ENCODE measurements around the gene NLRP8. TPM values are rescaled to one million over a fixed set of nuclear protein-coding genes. Genes with fewer than 3 reads are reported as not detected.

The NLRP8 gene
- total RNA-seq = not detected
- not detected for polyA plus RNA-seq

GRCh38 chr19:55947532-55947931, at the start of gene NLRP8:
TSS of gene NLRP8 (plus strand) at chr19:55947832.
- Mint-ChIP-seq H3K4me3 (no peak within 1 kb of the TSS), H3K27me3 (peaks cover 3 to 8% of the 10 kb centered on the region in 2 donors), H3K4me1 (no peaks in the 10 kb centered on the region), H3K9me3 (peaks cover 0 to 28% (median 11%) of the 10 kb centered on the region in 8 donors), H3K36me3 (no peaks in the 10 kb centered on the region), H3K27ac (no peak within 1 kb of the TSS)
- no peak within 1 kb of the TSS for H3K27ac ChIP-seq (ENCODE audit: low read depth, low read length)
- H3K9me3 ChIP-seq (ENCODE audit: control insufficient read depth in 1 of 2, low read length in 2 of 2) = no peaks in the 10 kb centered on the region
- no peaks in the 10 kb centered on the region for H3K36me3 ChIP-seq (ENCODE audit: insufficient read depth, low read length)
- no peak for DNase-seq
- CTCF ChIA-PET (ENCODE audit: partially characterized antibody) = no interaction called here
- POLR2A ChIA-PET (ENCODE audit: partially characterized antibody) = no interaction called here
- intact Hi-C loops (cut with micrococcal nuclease) = no loop called here
- H3K27me3 ChIP-seq (ENCODE audit: insufficient read depth, low read length) = no peaks in the 10 kb centered on the region
- H3K4me3 ChIP-seq (ENCODE audit: low read length in 2 of 2) = no peak within 1 kb of the TSS
- no peaks in the 10 kb centered on the region for H3K4me1 ChIP-seq (ENCODE audit: insufficient read depth, low read length)

GRCh38 chr19:55898911-55899310, 48.7 kb upstream of the NLRP8 start:
- H3K4me1 ChIP-seq (ENCODE audit: insufficient read depth, low read length) = no peaks in the 10 kb centered on the region
- H3K4me1 Mint-ChIP-seq = no peaks in the 10 kb centered on the region
- H3K36me3 Mint-ChIP-seq = no peaks in the 10 kb centered on the region
- H3K27me3 ChIP-seq (ENCODE audit: insufficient read depth, low read length) = no peaks in the 10 kb centered on the region
- H3K36me3 ChIP-seq (ENCODE audit: insufficient read depth, low read length) = no peaks in the 10 kb centered on the region
- no peak overlapping the region for H3K4me3 Mint-ChIP-seq
- H3K4me3 ChIP-seq (ENCODE audit: low read length in 2 of 2) = no peak overlapping the region
- H3K27me3 Mint-ChIP-seq = peaks cover 2 to 5% of the 10 kb centered on the region in 2 donors
- intact Hi-C loops (cut with micrococcal nuclease) = no loop called here
- no peak overlapping the region for H3K27ac Mint-ChIP-seq
- no peak for DNase-seq
- H3K27ac ChIP-seq (ENCODE audit: low read depth, low read length) = no peak overlapping the region
- CTCF ChIA-PET (ENCODE audit: partially characterized antibody) = no interaction called here
- no peaks in the 10 kb centered on the region for H3K9me3 ChIP-seq (ENCODE audit: control insufficient read depth in 1 of 2, low read length in 2 of 2)
- POLR2A ChIA-PET (ENCODE audit: partially characterized antibody) = no interaction called here
- peaks cover 0 to 26% (median 7%) of the 10 kb centered on the region in 8 donors for H3K9me3 Mint-ChIP-seq

- Mint-ChIP-seq H3K4me3 (no peak overlapping the region), H3K36me3 (no peaks in the 10 kb centered on the region), H3K9me3 (peaks cover 0 to 24% (median 4%) of the 10 kb centered on the region in 8 donors), H3K27me3 (peaks cover 2 to 3% of the 10 kb centered on the region in 2 donors), H3K27ac (no peak overlapping the region), H3K4me1 (no peaks in the 10 kb centered on the region)
- POLR2A ChIA-PET (ENCODE audit: partially characterized antibody) = no interaction called here
- Histone ChIP-seq H3K27me3 (ENCODE audit: insufficient read depth, low read length) (no peaks in the 10 kb centered on the region), H3K9me3 (ENCODE audit: control insufficient read depth in 1 of 2, low read length in 2 of 2) (no peaks in the 10 kb centered on the region), H3K36me3 (ENCODE audit: insufficient read depth, low read length) (no peaks in the 10 kb centered on the region), H3K4me1 (ENCODE audit: insufficient read depth, low read length) (no peaks in the 10 kb centered on the region), H3K4me3 (ENCODE audit: low read length in 2 of 2) (no peak overlapping the region), H3K27ac (ENCODE audit: low read depth, low read length) (no peak overlapping the region)
- intact Hi-C loops (cut with micrococcal nuclease) = no loop called here
- DNase-seq = no peak
- CTCF ChIA-PET (ENCODE audit: partially characterized antibody) = no interaction called here
Observed at GRCh38 chr19:55901369-55902079, 46.1 kb upstream of the NLRP8 start.

- no peak for DNase-seq
- no peaks in the 10 kb centered on the region for H3K4me1 Mint-ChIP-seq
- no peaks in the 10 kb centered on the region for H3K27me3 ChIP-seq (ENCODE audit: insufficient read depth, low read length)
- H3K4me3 Mint-ChIP-seq = no peak overlapping the region
- no peaks in the 10 kb centered on the region for H3K36me3 ChIP-seq (ENCODE audit: insufficient read depth, low read length)
- POLR2A ChIA-PET (ENCODE audit: partially characterized antibody) = no interaction called here
- H3K4me1 ChIP-seq (ENCODE audit: insufficient read depth, low read length) = no peaks in the 10 kb centered on the region
- H3K9me3 Mint-ChIP-seq = peaks cover 0 to 20% (median 4%) of the 10 kb centered on the region in 8 donors
- H3K27me3 Mint-ChIP-seq = peaks cover 2 to 3% of the 10 kb centered on the region in 2 donors
- H3K9me3 ChIP-seq (ENCODE audit: control insufficient read depth in 1 of 2, low read length in 2 of 2) = no peaks in the 10 kb centered on the region
- CTCF ChIA-PET (ENCODE audit: partially characterized antibody) = no interaction called here
- H3K36me3 Mint-ChIP-seq = no peaks in the 10 kb centered on the region
- no peak overlapping the region for H3K4me3 ChIP-seq (ENCODE audit: low read length in 2 of 2)
- H3K27ac Mint-ChIP-seq = no peak overlapping the region
- H3K27ac ChIP-seq (ENCODE audit: low read depth, low read length) = no peak overlapping the region
- intact Hi-C loops (cut with micrococcal nuclease) = no loop called here
Observed at GRCh38 chr19:55902080-55902751, 45.4 kb upstream of the NLRP8 start.

GRCh38 chr19:55907286-55907685, 40.3 kb upstream of the NLRP8 start:
- H3K27ac Mint-ChIP-seq = no peak overlapping the region
- intact Hi-C loops (cut with micrococcal nuclease) = no loop called here
- H3K4me1 Mint-ChIP-seq = no peaks in the 10 kb centered on the region
- no peaks in the 10 kb centered on the region for H3K9me3 ChIP-seq (ENCODE audit: control insufficient read depth in 1 of 2, low read length in 2 of 2)
- no peak overlapping the region for H3K4me3 ChIP-seq (ENCODE audit: low read length in 2 of 2)
- H3K36me3 Mint-ChIP-seq = no peaks in the 10 kb centered on the region
- POLR2A ChIA-PET (ENCODE audit: partially characterized antibody) = no interaction called here
- peaks cover 0 to 31% (median 6%) of the 10 kb centered on the region in 8 donors for H3K9me3 Mint-ChIP-seq
- no peaks in the 10 kb centered on the region for H3K4me1 ChIP-seq (ENCODE audit: insufficient read depth, low read length)
- CTCF ChIA-PET (ENCODE audit: partially characterized antibody) = no interaction called here
- no peaks in the 10 kb centered on the region for H3K36me3 ChIP-seq (ENCODE audit: insufficient read depth, low read length)
- no peak overlapping the region for H3K27ac ChIP-seq (ENCODE audit: low read depth, low read length)
- H3K27me3 Mint-ChIP-seq = peaks cover 3 to 15% of the 10 kb centered on the region in 2 donors
- no peak for DNase-seq
- no peak overlapping the region for H3K4me3 Mint-ChIP-seq
- no peaks in the 10 kb centered on the region for H3K27me3 ChIP-seq (ENCODE audit: insufficient read depth, low read length)

GRCh38 chr19:55907746-55908145, 39.9 kb upstream of the NLRP8 start:
- Histone ChIP-seq H3K4me3 (ENCODE audit: low read length in 2 of 2) (no peak overlapping the region), H3K4me1 (ENCODE audit: insufficient read depth, low read length) (no peaks in the 10 kb centered on the region), H3K9me3 (ENCODE audit: control insufficient read depth in 1 of 2, low read length in 2 of 2) (no peaks in the 10 kb centered on the region), H3K27ac (ENCODE audit: low read depth, low read length) (no peak overlapping the region), H3K36me3 (ENCODE audit: insufficient read depth, low read length) (no peaks in the 10 kb centered on the region), H3K27me3 (ENCODE audit: insufficient read depth, low read length) (no peaks in the 10 kb centered on the region)
- H3K27ac Mint-ChIP-seq = no peak overlapping the region
- H3K27me3 Mint-ChIP-seq = peaks cover 3 to 15% of the 10 kb centered on the region in 2 donors
- no peaks in the 10 kb centered on the region for H3K36me3 Mint-ChIP-seq
- DNase-seq = no peak
- POLR2A ChIA-PET (ENCODE audit: partially characterized antibody) = no interaction called here
- CTCF ChIA-PET (ENCODE audit: partially characterized antibody) = no interaction called here
- intact Hi-C loops (cut with micrococcal nuclease) = no loop called here
- no peak overlapping the region for H3K4me3 Mint-ChIP-seq
- H3K9me3 Mint-ChIP-seq = peaks cover 0 to 36% (median 7%) of the 10 kb centered on the region in 8 donors
- H3K4me1 Mint-ChIP-seq = no peaks in the 10 kb centered on the region

- no peak overlapping the region for H3K4me3 ChIP-seq (ENCODE audit: low read length in 2 of 2)
- intact Hi-C loops (cut with micrococcal nuclease) = no loop called here
- ChIA-PET POLR2A (ENCODE audit: partially characterized antibody) (no interaction called here), CTCF (ENCODE audit: partially characterized antibody) (no interaction called here)
- no peaks in the 10 kb centered on the region for H3K9me3 ChIP-seq (ENCODE audit: control insufficient read depth in 1 of 2, low read length in 2 of 2)
- Mint-ChIP-seq H3K27ac (no peak overlapping the region), H3K9me3 (peaks cover 0 to 41% (median 9%) of the 10 kb centered on the region in 8 donors), H3K4me3 (no peak overlapping the region), H3K36me3 (no peaks in the 10 kb centered on the region), H3K4me1 (no peaks in the 10 kb centered on the region), H3K27me3 (peaks cover 2 to 15% of the 10 kb centered on the region in 2 donors)
- no peak for DNase-seq
- no peaks in the 10 kb centered on the region for H3K27me3 ChIP-seq (ENCODE audit: insufficient read depth, low read length)
- H3K4me1 ChIP-seq (ENCODE audit: insufficient read depth, low read length) = no peaks in the 10 kb centered on the region
- no peak overlapping the region for H3K27ac ChIP-seq (ENCODE audit: low read depth, low read length)
- no peaks in the 10 kb centered on the region for H3K36me3 ChIP-seq (ENCODE audit: insufficient read depth, low read length)
Observed at GRCh38 chr19:55909801-55910200, 37.8 kb upstream of the NLRP8 start.
